ENCODE measurements around the gene SLC34A1.

SLC34A1 gene

DNA sequence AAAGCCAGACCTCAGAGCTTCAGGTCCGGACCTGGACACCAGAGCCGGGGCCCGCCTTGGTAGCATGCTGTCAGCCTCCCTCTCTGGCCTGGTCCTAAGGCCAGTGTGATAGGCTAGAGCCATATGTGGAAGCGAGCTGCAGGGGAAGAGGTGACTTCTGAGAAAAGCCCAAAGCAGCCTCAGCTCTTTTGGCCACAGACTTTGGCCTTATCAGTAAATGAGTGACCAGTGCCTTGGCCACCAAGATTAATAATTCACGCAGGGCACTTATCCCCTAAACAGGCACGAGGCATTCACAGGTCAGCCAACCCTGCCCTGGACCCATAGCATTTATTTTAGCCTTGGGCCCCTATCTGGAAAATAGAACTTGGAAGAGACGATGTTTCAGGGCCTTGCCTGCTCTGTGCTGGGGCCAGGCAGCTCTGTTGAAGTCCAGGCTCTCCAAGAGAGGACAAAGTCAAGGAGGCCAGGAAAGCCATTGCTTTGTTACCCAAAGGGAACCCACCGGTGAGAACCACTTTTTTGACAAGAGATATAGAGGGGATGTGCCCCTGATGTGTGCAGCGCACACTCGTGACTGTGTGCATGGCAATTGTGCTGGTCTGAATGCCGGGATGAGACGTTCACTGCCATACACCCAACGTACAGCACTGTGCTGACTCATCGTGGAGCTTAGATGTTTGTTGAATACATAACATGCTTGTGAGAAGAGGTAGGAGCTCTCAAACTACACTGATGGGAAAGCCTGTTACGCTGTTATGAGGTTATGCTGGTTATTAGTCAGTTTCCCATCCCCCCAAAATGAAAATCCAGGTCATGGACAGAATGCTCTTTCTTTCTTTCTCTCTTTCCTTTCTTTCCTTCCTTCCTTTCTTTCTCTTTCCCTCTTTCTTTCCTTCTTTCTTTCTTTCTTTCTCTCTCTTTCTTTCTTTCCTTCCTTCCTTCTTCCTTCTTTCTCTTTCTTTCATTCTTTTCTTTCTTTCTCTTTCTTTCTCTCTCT, 5.0 kb upstream of the SLC34A1 start:
- no peak overlapping the region for H2AFZ ChIP-seq (ENCODE audit: low read depth, low read length, severe bottlenecking)
- no peak overlapping the region for H3K27ac ChIP-seq (ENCODE audit: low read depth, low read length)

DNA sequence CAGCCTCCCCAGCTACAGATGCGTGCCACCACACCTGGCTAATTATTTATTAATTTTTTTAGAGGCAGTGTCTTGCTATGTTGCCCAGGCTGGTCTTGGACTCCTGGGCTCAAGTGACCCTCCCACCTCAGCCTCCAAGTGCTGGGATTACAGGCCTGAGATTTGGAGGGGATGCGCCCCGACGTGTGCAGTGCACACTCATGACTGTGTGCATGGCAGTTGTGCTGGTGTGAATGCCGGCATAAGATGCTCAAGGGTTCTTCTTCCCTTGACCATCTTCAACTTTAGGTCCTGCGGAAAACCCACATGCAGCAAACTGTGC, 3.5 kb upstream of the SLC34A1 start:
- Histone ChIP-seq H4K20me1 (ENCODE audit: low read depth, low read length) (no peaks in the 10 kb centered on the region), H3K4me3 (ENCODE audit: insufficient read depth, low read length, poor library complexity, severe bottlenecking) (no peak overlapping the region), H3K9me2 (replicated peaks; ENCODE audit: insufficient read depth, low read length) (no peaks in the 10 kb centered on the region), H3K4me2 (ENCODE audit: low read depth, low read length, poor library complexity, severe bottlenecking) (no peak overlapping the region), H3K79me2 (ENCODE audit: insufficient read depth, low read length) (no peaks in the 10 kb centered on the region), H3F3A (ENCODE audit: insufficient read depth) (no peaks in the 10 kb centered on the region), H2AFZ (ENCODE audit: low read depth, low read length, severe bottlenecking) (no peak overlapping the region), H3K9me3 (ENCODE audit: insufficient read depth, low read length) (no peaks in the 10 kb centered on the region), H3K27ac (ENCODE audit: low read depth, low read length) (no peak overlapping the region), H3K9ac (ENCODE audit: low read length) (no peak overlapping the region), H3K36me3 (ENCODE audit: low read length) (no peaks in the 10 kb centered on the region), H3K27me3 (ENCODE audit: low read length) (no peaks in the 10 kb centered on the region)
- TF ChIP-seq, protein P1, sequence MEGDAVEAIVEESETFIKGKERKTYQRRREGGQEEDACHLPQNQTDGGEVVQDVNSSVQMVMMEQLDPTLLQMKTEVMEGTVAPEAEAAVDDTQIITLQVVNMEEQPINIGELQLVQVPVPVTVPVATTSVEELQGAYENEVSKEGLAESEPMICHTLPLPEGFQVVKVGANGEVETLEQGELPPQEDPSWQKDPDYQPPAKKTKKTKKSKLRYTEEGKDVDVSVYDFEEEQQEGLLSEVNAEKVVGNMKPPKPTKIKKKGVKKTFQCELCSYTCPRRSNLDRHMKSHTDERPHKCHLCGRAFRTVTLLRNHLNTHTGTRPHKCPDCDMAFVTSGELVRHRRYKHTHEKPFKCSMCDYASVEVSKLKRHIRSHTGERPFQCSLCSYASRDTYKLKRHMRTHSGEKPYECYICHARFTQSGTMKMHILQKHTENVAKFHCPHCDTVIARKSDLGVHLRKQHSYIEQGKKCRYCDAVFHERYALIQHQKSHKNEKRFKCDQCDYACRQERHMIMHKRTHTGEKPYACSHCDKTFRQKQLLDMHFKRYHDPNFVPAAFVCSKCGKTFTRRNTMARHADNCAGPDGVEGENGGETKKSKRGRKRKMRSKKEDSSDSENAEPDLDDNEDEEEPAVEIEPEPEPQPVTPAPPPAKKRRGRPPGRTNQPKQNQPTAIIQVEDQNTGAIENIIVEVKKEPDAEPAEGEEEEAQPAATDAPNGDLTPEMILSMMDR (IDR thresholded peaks at IDR 0.05; ENCODE audit: insufficient read depth, low read length, poor library complexity, severe bottlenecking) = no peak
- no peak for TF ChIP-seq EZH2phosphoT487 (conservative IDR thresholded peaks at IDR 0.05; ENCODE audit: low read length)

More for the DNA sequence above, 5.0 kb upstream of the SLC34A1 start:
- H3K27me3 ChIP-seq (ENCODE audit: low read length) = no peaks in the 10 kb centered on the region
- H4K20me1 ChIP-seq (ENCODE audit: low read depth, low read length) = no peaks in the 10 kb centered on the region
- no peaks in the 10 kb centered on the region for H3K9me2 ChIP-seq (replicated peaks; ENCODE audit: insufficient read depth, low read length)
- no peaks in the 10 kb centered on the region for H3K9me3 ChIP-seq (ENCODE audit: insufficient read depth, low read length)
- H3K4me3 ChIP-seq (ENCODE audit: insufficient read depth, low read length, poor library complexity, severe bottlenecking) = no peak overlapping the region
- no peak overlapping the region for H3K4me2 ChIP-seq (ENCODE audit: low read depth, low read length, poor library complexity, severe bottlenecking)
- no peaks in the 10 kb centered on the region for H3K79me2 ChIP-seq (ENCODE audit: insufficient read depth, low read length)
- TF ChIP-seq, protein P1 (IDR thresholded peaks at IDR 0.05; ENCODE audit: insufficient read depth, low read length, poor library complexity, severe bottlenecking) = no peak
- no peak for TF ChIP-seq EZH2phosphoT487 (conservative IDR thresholded peaks at IDR 0.05; ENCODE audit: low read length)
- no peaks in the 10 kb centered on the region for H3F3A ChIP-seq (ENCODE audit: insufficient read depth)
- no peak overlapping the region for H3K9ac ChIP-seq (ENCODE audit: low read length)
- H3K36me3 ChIP-seq (ENCODE audit: low read length) = no peaks in the 10 kb centered on the region

DNA sequence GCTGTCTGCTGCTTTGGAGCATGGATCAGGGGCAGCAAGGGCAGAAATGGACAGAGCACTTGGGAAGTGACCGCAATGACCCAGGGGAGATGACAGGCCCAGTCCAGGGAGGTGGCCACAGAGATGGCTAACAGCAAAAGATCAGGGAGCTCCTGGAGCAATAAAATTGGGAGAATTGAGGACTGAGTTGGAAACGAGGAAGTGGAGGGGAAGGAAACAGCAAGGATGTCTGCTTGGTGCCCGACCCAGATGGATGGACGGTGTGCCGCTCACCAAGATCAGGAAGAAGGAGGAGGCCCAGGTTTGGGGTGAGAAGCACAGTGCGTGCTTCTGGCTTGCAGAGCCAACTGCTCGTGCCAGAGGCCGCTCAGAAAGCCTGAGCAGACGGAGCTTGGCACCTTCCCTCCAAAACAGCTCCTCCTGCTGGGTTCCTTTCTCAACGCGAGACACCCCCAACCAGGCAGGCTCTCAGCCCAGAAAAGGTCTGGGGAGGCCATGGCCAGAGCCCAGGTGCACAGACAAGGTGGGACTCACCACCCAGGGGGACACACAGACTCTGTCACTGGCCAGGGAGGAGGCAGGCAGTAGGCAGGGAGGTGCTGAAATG, 1.7 kb upstream of the SLC34A1 start:
- Histone ChIP-seq H3K9me3 (ENCODE audit: insufficient read depth, low read length) (no peaks in the 10 kb centered on the region), H3K36me3 (ENCODE audit: low read length) (no peaks in the 10 kb centered on the region), H4K20me1 (ENCODE audit: low read depth, low read length) (no peaks in the 10 kb centered on the region), H3K27me3 (ENCODE audit: low read length) (no peaks in the 10 kb centered on the region), H3F3A (ENCODE audit: insufficient read depth) (no peaks in the 10 kb centered on the region), H3K9ac (ENCODE audit: low read length) (no peak overlapping the region), H3K9me2 (replicated peaks; ENCODE audit: insufficient read depth, low read length) (no peaks in the 10 kb centered on the region), H3K79me2 (ENCODE audit: insufficient read depth, low read length) (no peaks in the 10 kb centered on the region), H2AFZ (ENCODE audit: low read depth, low read length, severe bottlenecking) (no peak overlapping the region), H3K4me3 (ENCODE audit: insufficient read depth, low read length, poor library complexity, severe bottlenecking) (no peak overlapping the region), H3K4me2 (ENCODE audit: low read depth, low read length, poor library complexity, severe bottlenecking) (no peak overlapping the region), H3K27ac (ENCODE audit: low read depth, low read length) (no peak overlapping the region)
- TF ChIP-seq, protein P1 (IDR thresholded peaks at IDR 0.05; ENCODE audit: insufficient read depth, low read length, poor library complexity, severe bottlenecking) = no peak
- no peak for TF ChIP-seq EZH2phosphoT487 (conservative IDR thresholded peaks at IDR 0.05; ENCODE audit: low read length)

All from SU-DHL-6 (cell line).